Measurements from ENCODE around the gene NRM.
A peak's percentile ranks its signal among the peaks of the same experiment; 100 is the strongest.
"Not testable (repeated sequence)": the region's sequence is repeated elsewhere in the genome, so short reads cannot be mapped to it uniquely, and the experiment has no call there.

Gene NRM

GRCh38 chr6:30719791-30720737 is 29.3 kb upstream of the NRM start, which contains the start of gene TUBB:
TUBB (plus strand) TSS chr6:30720352; CDS start chr6:30720507, 155 bp downstream.
- DNase-seq (ENCODE audit: low spot score) = peak; percentile 99

GRCh38 chr6:30719356-30719755 is 28.6 kb upstream of the NRM start:
- DNase-seq (ENCODE audit: low spot score) = no peak

GRCh38 chr6:30717845-30718720 is 27.3 kb upstream of the NRM start:
- not testable (repeated sequence) for DNase-seq (ENCODE audit: low spot score)

- peak; percentile 100 for DNase-seq (ENCODE audit: low spot score)
Measured at GRCh38 chr6:30717129-30717844, 26.5 kb upstream of the NRM start, which contains the start of gene MDC1. MDC1 (minus strand) TSS chr6:30717281; CDS start chr6:30715175, 2,106 bp downstream.

GRCh38 chr6:30716879-30717128 is 26.0 kb upstream of the NRM start:
- no peak for DNase-seq (ENCODE audit: low spot score)

GRCh38 chr6:30714263-30714662 is 23.5 kb upstream of the NRM start:
- no peak for DNase-seq (ENCODE audit: low spot score)

- DNase-seq (ENCODE audit: low spot score) = no peak
Measured at GRCh38 chr6:30712441-30712945, 21.7 kb upstream of the NRM start.

- DNase-seq (ENCODE audit: low spot score) = no peak
Measured at GRCh38 chr6:30711758-30712380, 21.1 kb upstream of the NRM start.

- no peak for DNase-seq (ENCODE audit: low spot score)
Measured at GRCh38 chr6:30709101-30709868, 18.5 kb upstream of the NRM start.

GRCh38 chr6:30707281-30707850 is 16.6 kb upstream of the NRM start:
- DNase-seq (ENCODE audit: low spot score) = no peak

- no peak for DNase-seq (ENCODE audit: low spot score)
Measured at GRCh38 chr6:30705620-30706019, 14.8 kb upstream of the NRM start.

GRCh38 chr6:30703821-30704220 is 13.0 kb upstream of the NRM start:
- DNase-seq (ENCODE audit: low spot score) = no peak

- no peak for DNase-seq (ENCODE audit: low spot score)
Measured at GRCh38 chr6:30703011-30703410, 12.2 kb upstream of the NRM start.

- DNase-seq (ENCODE audit: low spot score) = peak; percentile 42
Measured at GRCh38 chr6:30700340-30700739, 9.6 kb upstream of the NRM start.

GRCh38 chr6:30696432-30696831 is 5.6 kb upstream of the NRM start:
- DNase-seq (ENCODE audit: low spot score) = no peak

- DNase-seq (ENCODE audit: low spot score) = no peak
Measured at GRCh38 chr6:30691208-30691847, 544 bp upstream of the NRM start.

GRCh38 chr6:30689985-30690384 is 799 bp downstream of the NRM start:
- DNase-seq (ENCODE audit: low spot score) = no peak

GRCh38 chr6:30689022-30689865 is 1.5 kb downstream of the NRM start:
- no peak for DNase-seq (ENCODE audit: low spot score)

- no peak for DNase-seq (ENCODE audit: low spot score)
Measured at GRCh38 chr6:30688569-30688968, 2.2 kb downstream of the NRM start.

Data from Ammon's horn (tissue), 1 donor.